Naive thymus-derived CD4-positive, alpha-beta T cell (primary cell): ENCODE data around the gene HELZ. TPM values are rescaled to one million over a fixed set of nuclear protein-coding genes. Genes with fewer than 3 reads are reported as not detected.

Experiments used
- ATAC-seq: fragments of 150-1000 bp; cut with Tn5 transposase; 2 replicates; pipeline ENCODE4 v1.10.0; 2021; ENCODE audit warnings: mild to moderate bottlenecking, moderate library complexity
- CTCF ChIA-PET: fragments of 350-600 bp; sonication (Branson Sonifier 250); formaldehyde crosslinking; loops from one replicate; lab custom pipeline; 2021; ENCODE audit warnings: antibody characterized with exemption; lab: Charles Lee
- POLR2A ChIA-PET: fragments of 350-600 bp; sonication (Branson Sonifier 250); formaldehyde crosslinking; loops from one replicate; lab custom pipeline; 2021; ENCODE audit warnings: antibody characterized with exemption, inconsistent platforms; lab: Charles Lee
- DNase-seq, 9 donors: peaks; one replicate each; pipeline versions ENCODE4 v3.0.0 to v3.0.0-alpha.2; 2020 to 2022; ENCODE audit warnings: mixed read lengths in 1 of 9
- H3K27ac ChIP-seq: one replicate; pipeline ENCODE4 v1.7.0; 2013; ENCODE audit warnings: mild to moderate bottlenecking, low read depth, low read length, moderate library complexity
- H3K27me3 ChIP-seq, 2 donors: one replicate each; pipeline ENCODE4 v1.7.0; 2013; ENCODE audit warnings: low read length in 2 of 2, mild to moderate bottlenecking in 2 of 2, moderate library complexity in 2 of 2; ENCODE audit not compliant: control insufficient read depth in 2 of 2, insufficient read depth in 2 of 2
- H3K36me3 ChIP-seq, 3 experiments: 1 replicate in 2 of 3; 2 replicates in 1 of 3; pipeline ENCODE4 v1.7.0; 2013; ENCODE audit warnings: low read length in 3 of 3, mild to moderate bottlenecking in 3 of 3, moderate library complexity in 1 of 3; ENCODE audit not compliant: insufficient read depth in 3 of 3, control insufficient read depth in 2 of 3
- H3K4me1 ChIP-seq, 2 donors: one replicate each; pipeline ENCODE4 v1.7.0; 2013; ENCODE audit warnings: low read length in 2 of 2, mild to moderate bottlenecking in 2 of 2, moderate library complexity in 1 of 2; ENCODE audit not compliant: control insufficient read depth in 2 of 2, insufficient read depth in 2 of 2
- H3K4me3 ChIP-seq: 2 replicates; pipeline ENCODE4 v1.7.0; 2013; ENCODE audit warnings: mild to moderate bottlenecking, low read length
- H3K9me3 ChIP-seq, 3 experiments: 1 replicate in 2 of 3; 2 replicates in 1 of 3; pipeline ENCODE4 v1.7.0; 2013; ENCODE audit warnings: low read length in 3 of 3; ENCODE audit not compliant: control insufficient read depth in 2 of 3
- H3K27ac Mint-ChIP-seq, 9 donors: one replicate each; pipeline ENCODE4 v1.8.0; 2020 to 2022; ENCODE audit warnings: mixed read lengths in 9 of 9, mild to moderate bottlenecking in 8 of 9, moderate library complexity in 5 of 9, inconsistent platforms in 2 of 9
- H3K27me3 Mint-ChIP-seq, 5 donors: one replicate each; pipeline ENCODE4 v1.8.0; 2021 to 2022; ENCODE audit warnings: mixed read lengths in 5 of 5, mild to moderate bottlenecking in 1 of 5
- H3K36me3 Mint-ChIP-seq, 5 donors: one replicate each; pipeline ENCODE4 v1.8.0; 2020 to 2022; ENCODE audit warnings: mixed read lengths in 5 of 5, mild to moderate bottlenecking in 3 of 5, inconsistent platforms in 1 of 5
- H3K4me1 Mint-ChIP-seq, 7 donors: one replicate each; pipeline ENCODE4 v1.8.0; 2020 to 2022; ENCODE audit warnings: mixed read lengths in 7 of 7, mild to moderate bottlenecking in 3 of 7, inconsistent platforms in 1 of 7
- H3K4me3 Mint-ChIP-seq, 10 donors: one replicate each; pipeline ENCODE4 v1.8.0; 2020 to 2022; ENCODE audit warnings: mild to moderate bottlenecking in 10 of 10, mixed read lengths in 10 of 10, moderate library complexity in 6 of 10, inconsistent platforms in 2 of 10
- H3K9me3 Mint-ChIP-seq, 11 donors: one replicate each; pipeline ENCODE4 v1.8.0; 2020 to 2022; ENCODE audit warnings: mixed read lengths in 11 of 11, mild to moderate bottlenecking in 4 of 11, inconsistent platforms in 1 of 11, moderate library complexity in 1 of 11
- intact Hi-C, 2 donors: fragments of 100-400 bp; cut with micrococcal nuclease; formaldehyde crosslinking; loops; one replicate each; pipeline ENCODE4 v1.15.1; 2023
- polyA plus RNA-seq, 2 donors: library from polyadenylated mRNA; unstranded; fragments of 300-500 nt; fragmentation: Illumina TruSeq; gene quantifications; one replicate each; pipeline ENCODE4 v1.2.3, GENCODE V29; 2021
- total RNA-seq, 6 experiments: library from RNA in 5 of 6; stranded (reverse) in 5 of 6; gene quantifications; 1 replicate in 5 of 6; 2 replicates in 1 of 6; pipeline ENCODE4 v1.2.3 and lab custom pipeline; 2021 to 2026

The HELZ gene
- total and polyA plus RNA-seq, 7 experiments from 2014 or later: 44.8 to 114 (median 83.2) TPM

- Histone ChIP-seq H3K27ac (no peak overlapping the region), H3K36me3 (no peaks in the 10 kb centered on the region), H3K4me3 (no peak overlapping the region), H3K27me3 (no peaks in the 10 kb centered on the region), H3K4me1 (no peaks in the 10 kb centered on the region), H3K9me3 (peaks cover 4 to 13% (median 9%) of the 10 kb centered on the region in 3 experiments)
- peaks cover 6 to 31% (median 19%) of the 10 kb centered on the region in 11 donors for H3K9me3 Mint-ChIP-seq
- ATAC-seq: no peak
- no peak overlapping the region for H3K27ac Mint-ChIP-seq
- peaks cover 0 to 11% (median 2%) of the 10 kb centered on the region in 5 donors for H3K36me3 Mint-ChIP-seq
- ChIA-PET CTCF (no interaction called here), POLR2A (no interaction called here)
- DNase-seq: no peak
- no peak overlapping the region for H3K4me3 Mint-ChIP-seq
- intact Hi-C loops: no loop called here
- H3K27me3 Mint-ChIP-seq: peaks cover 0 to 2% (median 0%) of the 10 kb centered on the region in 5 donors
- H3K4me1 Mint-ChIP-seq: no peaks in the 10 kb centered on the region
Observed at GRCh38 chr17:67046398-67046797, 198.6 kb downstream of the HELZ start.

- Mint-ChIP-seq H3K9me3 (peaks cover 6 to 31% (median 19%) of the 10 kb centered on the region in 11 donors), H3K4me1 (no peaks in the 10 kb centered on the region), H3K27ac (no peak overlapping the region), H3K36me3 (peaks cover 0 to 11% (median 2%) of the 10 kb centered on the region in 5 donors), H3K27me3 (peaks cover 0 to 2% (median 0%) of the 10 kb centered on the region in 5 donors), H3K4me3 (no peak overlapping the region)
- H3K4me3 ChIP-seq: no peak overlapping the region
- ATAC-seq: no peak
- intact Hi-C loops: no loop called here
- no peaks in the 10 kb centered on the region for H3K36me3 ChIP-seq
- peaks cover 4 to 13% (median 9%) of the 10 kb centered on the region in 3 experiments for H3K9me3 ChIP-seq
- H3K4me1 ChIP-seq: no peaks in the 10 kb centered on the region
- H3K27ac ChIP-seq: no peak overlapping the region
- POLR2A ChIA-PET: no interaction called here
- no peaks in the 10 kb centered on the region for H3K27me3 ChIP-seq
- CTCF ChIA-PET: no interaction called here
- DNase-seq: no peak
Observed at GRCh38 chr17:67044940-67045339, 200.1 kb downstream of the HELZ start.

GRCh38 chr17:67044016-67044772 lies 200.8 kb downstream of the HELZ start, which contains the start of gene CACNG1:
TSS of gene CACNG1 (plus strand) at chr17:67044554. CDS start at chr17:67044661, 107 bp downstream.
- Histone ChIP-seq H3K36me3 (no peaks in the 10 kb centered on the region), H3K9me3 (peaks cover 4 to 13% (median 8%) of the 10 kb centered on the region in 3 experiments), H3K4me1 (no peaks in the 10 kb centered on the region), H3K4me3 (no peak within 1 kb of the TSS), H3K27ac (no peak within 1 kb of the TSS), H3K27me3 (no peaks in the 10 kb centered on the region)
- Mint-ChIP-seq H3K36me3 (peaks cover 0 to 11% (median 2%) of the 10 kb centered on the region in 5 donors), H3K4me3 (no peak within 1 kb of the TSS), H3K4me1 (no peaks in the 10 kb centered on the region), H3K27ac (no peak within 1 kb of the TSS), H3K27me3 (peaks cover 0 to 2% (median 0%) of the 10 kb centered on the region in 5 donors), H3K9me3 (peaks cover 6 to 26% (median 19%) of the 10 kb centered on the region in 11 donors)
- CTCF ChIA-PET: no interaction called here
- POLR2A ChIA-PET: no interaction called here
- ATAC-seq (no peak), DNase-seq (no peak)
- intact Hi-C loops: no loop called here

GRCh38 chr17:67043283-67043682 lies 201.7 kb downstream of the HELZ start:
- no peak overlapping the region for H3K27ac Mint-ChIP-seq
- H3K36me3 Mint-ChIP-seq: peaks cover 0 to 11% (median 0%) of the 10 kb centered on the region in 5 donors
- no peak overlapping the region for H3K4me3 Mint-ChIP-seq
- POLR2A ChIA-PET: no interaction called here
- Histone ChIP-seq H3K4me3 (no peak overlapping the region), H3K27ac (no peak overlapping the region), H3K27me3 (no peaks in the 10 kb centered on the region), H3K9me3 (peaks cover 0 to 5% (median 0%) of the 10 kb centered on the region in 3 experiments), H3K36me3 (no peaks in the 10 kb centered on the region), H3K4me1 (no peaks in the 10 kb centered on the region)
- ATAC-seq (no peak), DNase-seq (no peak)
- CTCF ChIA-PET: no interaction called here
- peaks cover 0 to 2% (median 0%) of the 10 kb centered on the region in 5 donors for H3K27me3 Mint-ChIP-seq
- H3K9me3 Mint-ChIP-seq: peaks cover 0 to 17% (median 10%) of the 10 kb centered on the region in 11 donors
- intact Hi-C loops: no loop called here
- H3K4me1 Mint-ChIP-seq: no peaks in the 10 kb centered on the region

GRCh38 chr17:67041941-67042899 lies 202.8 kb downstream of the HELZ start:
- CTCF ChIA-PET: no interaction called here
- H3K27ac Mint-ChIP-seq: no peak overlapping the region
- Histone ChIP-seq H3K36me3 (no peaks in the 10 kb centered on the region), H3K4me3 (no peak overlapping the region), H3K27ac (no peak overlapping the region), H3K9me3 (no peaks in the 10 kb centered on the region), H3K4me1 (no peaks in the 10 kb centered on the region), H3K27me3 (no peaks in the 10 kb centered on the region)
- no peak for DNase-seq
- peaks cover 0 to 4% (median 0%) of the 10 kb centered on the region in 5 donors for H3K36me3 Mint-ChIP-seq
- H3K27me3 Mint-ChIP-seq: peaks cover 0 to 5% (median 2%) of the 10 kb centered on the region in 5 donors
- H3K9me3 Mint-ChIP-seq: peaks cover 0 to 8% (median 3%) of the 10 kb centered on the region in 11 donors
- ATAC-seq: no peak
- POLR2A ChIA-PET: no interaction called here
- no peaks in the 10 kb centered on the region for H3K4me1 Mint-ChIP-seq
- intact Hi-C loops: no loop called here
- H3K4me3 Mint-ChIP-seq: no peak overlapping the region

DNA sequence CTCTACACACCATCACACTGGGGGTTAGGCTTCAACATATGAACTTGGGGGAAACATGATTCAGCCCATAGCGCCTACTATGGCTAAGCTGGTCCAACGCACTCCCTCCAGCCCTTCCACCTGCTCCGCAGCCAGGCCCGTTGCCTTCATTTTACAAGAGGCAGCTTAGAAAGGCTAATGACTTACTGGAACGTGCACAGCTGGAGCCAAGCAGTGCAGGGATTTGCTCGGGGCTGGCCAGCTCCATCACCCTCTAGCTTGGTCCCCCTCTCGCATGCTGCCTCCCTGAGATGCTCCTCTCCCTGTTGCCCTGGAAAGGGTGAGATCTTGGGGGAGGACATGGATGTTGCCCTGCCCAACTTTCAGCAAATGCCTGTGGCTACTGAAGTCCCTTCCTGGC lies 203.5 kb downstream of the HELZ start:
- ATAC-seq (no peak), DNase-seq (no peak)
- no peaks in the 10 kb centered on the region for H3K36me3 ChIP-seq
- H3K4me1 ChIP-seq: no peaks in the 10 kb centered on the region
- intact Hi-C loops: no loop called here
- H3K4me1 Mint-ChIP-seq: no peaks in the 10 kb centered on the region
- H3K4me3 ChIP-seq: no peak overlapping the region
- peaks cover 0 to 2% (median 0%) of the 10 kb centered on the region in 11 donors for H3K9me3 Mint-ChIP-seq
- no peaks in the 10 kb centered on the region for H3K9me3 ChIP-seq
- H3K27me3 ChIP-seq: no peaks in the 10 kb centered on the region
- peaks cover 0 to 4% (median 0%) of the 10 kb centered on the region in 5 donors for H3K36me3 Mint-ChIP-seq
- no peak overlapping the region for H3K4me3 Mint-ChIP-seq
- no peak overlapping the region for H3K27ac ChIP-seq
- no peak overlapping the region for H3K27ac Mint-ChIP-seq
- ChIA-PET POLR2A (interaction anchor here (0.6 kb wide), 1 partner anchor 1764 kb away, joined by 3 read pairs; no protein-coding TSS in a partner anchor), CTCF (no interaction called here)
- peaks cover 0 to 5% (median 5%) of the 10 kb centered on the region in 5 donors for H3K27me3 Mint-ChIP-seq
